ENCODE measurements around the gene SYCP3.
"Not testable (repeated sequence)": the region's sequence is repeated elsewhere in the genome, so short reads cannot be mapped to it uniquely, and the experiment has no call there.

The SYCP3 gene

DNA sequence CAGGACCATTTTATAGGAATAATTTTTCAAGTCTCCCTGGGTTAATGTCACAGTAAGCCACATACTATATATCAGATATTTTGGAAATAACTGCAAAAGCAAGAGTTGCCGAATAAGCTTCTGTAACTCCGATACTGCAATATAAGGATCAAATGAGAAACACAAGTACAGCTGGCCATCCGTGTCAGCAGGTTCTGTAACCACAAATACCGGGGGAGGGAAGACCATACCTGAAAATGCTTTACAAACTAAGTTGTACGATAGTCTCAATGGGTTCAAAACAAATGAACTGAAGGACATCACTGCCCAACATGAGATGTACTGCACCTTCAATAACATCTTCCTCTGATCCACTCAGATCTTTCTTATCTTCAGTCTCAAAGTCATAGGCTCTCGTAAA lies 1.8 kb downstream of the SYCP3 start:
- no peak for DNase-seq (ENCODE audit: low read depth)
- TF ChIP-seq, protein P1, sequence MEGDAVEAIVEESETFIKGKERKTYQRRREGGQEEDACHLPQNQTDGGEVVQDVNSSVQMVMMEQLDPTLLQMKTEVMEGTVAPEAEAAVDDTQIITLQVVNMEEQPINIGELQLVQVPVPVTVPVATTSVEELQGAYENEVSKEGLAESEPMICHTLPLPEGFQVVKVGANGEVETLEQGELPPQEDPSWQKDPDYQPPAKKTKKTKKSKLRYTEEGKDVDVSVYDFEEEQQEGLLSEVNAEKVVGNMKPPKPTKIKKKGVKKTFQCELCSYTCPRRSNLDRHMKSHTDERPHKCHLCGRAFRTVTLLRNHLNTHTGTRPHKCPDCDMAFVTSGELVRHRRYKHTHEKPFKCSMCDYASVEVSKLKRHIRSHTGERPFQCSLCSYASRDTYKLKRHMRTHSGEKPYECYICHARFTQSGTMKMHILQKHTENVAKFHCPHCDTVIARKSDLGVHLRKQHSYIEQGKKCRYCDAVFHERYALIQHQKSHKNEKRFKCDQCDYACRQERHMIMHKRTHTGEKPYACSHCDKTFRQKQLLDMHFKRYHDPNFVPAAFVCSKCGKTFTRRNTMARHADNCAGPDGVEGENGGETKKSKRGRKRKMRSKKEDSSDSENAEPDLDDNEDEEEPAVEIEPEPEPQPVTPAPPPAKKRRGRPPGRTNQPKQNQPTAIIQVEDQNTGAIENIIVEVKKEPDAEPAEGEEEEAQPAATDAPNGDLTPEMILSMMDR (IDR thresholded peaks at IDR 0.05; ENCODE audit: insufficient read depth, low read depth, low read length, missing control alignments): no peak

DNA sequence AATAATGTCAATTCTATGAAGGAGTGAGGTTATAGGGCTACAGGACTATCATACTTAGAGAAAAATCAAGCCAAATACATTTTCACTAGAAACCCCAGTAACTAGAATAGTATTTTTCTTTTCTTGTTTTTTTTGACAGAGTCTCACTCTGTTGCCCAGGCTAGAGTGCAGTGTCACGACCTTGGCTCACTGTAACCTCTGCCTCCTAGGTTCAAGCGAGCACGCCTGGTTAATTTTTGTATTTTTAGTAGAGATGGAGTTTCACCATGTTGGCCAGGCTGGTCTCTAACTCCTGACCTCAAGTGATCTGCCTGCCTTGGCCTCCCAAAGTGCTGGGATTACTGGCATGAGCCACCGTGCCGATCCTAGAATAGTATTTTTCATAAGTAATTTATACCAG lies 4.8 kb downstream of the SYCP3 start:
- not testable (repeated sequence) for DNase-seq (ENCODE audit: low read depth); H3K4me3 ChIP-seq (ENCODE audit: low read length)

More for the DNA sequence above, 1.8 kb downstream of the SYCP3 start:
- H3K4me3 ChIP-seq (ENCODE audit: low read length): no peak overlapping the region

DNA sequence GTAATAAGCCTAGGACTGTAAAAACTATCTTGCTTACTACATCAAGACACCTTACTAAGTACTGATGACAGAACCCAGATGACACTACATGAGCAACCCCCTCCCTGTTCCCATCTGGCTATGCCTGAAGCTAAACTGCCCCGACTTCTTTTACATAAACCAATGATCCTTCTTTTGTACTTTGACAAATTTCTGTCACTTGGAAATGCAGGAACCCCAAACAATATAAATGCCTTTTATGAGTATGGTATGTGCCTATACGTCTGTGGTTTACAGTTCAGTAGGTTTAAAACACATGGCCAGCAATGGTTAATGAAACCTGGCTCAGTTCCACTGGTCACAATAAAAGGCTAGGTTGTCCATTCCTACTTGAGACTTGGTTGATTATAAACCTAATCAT lies 6.1 kb downstream of the SYCP3 start:
- DNase-seq (ENCODE audit: low read depth): no peak
- TF ChIP-seq, protein P1 (IDR thresholded peaks at IDR 0.05; ENCODE audit: insufficient read depth, low read depth, low read length, missing control alignments): no peak
- H3K4me3 ChIP-seq (ENCODE audit: low read length): no peak overlapping the region

DNA sequence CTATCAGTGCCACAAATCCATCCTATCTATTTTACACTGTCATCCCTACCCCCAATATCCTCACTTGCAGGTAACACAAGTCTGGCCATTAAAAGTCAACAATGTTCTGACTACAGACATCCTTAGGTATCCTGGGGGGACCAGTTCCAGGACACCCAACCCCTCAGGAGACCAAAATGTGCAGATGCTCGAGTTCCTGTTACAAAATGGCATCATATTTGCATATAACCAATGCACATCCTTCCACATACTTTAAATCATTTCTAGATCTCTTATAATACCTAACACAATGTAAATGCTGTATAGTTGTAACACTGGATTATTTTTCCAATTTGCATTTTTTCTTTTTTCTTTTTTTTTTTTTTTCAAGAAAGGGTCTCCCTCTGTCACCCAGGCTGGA lies 6.9 kb downstream of the SYCP3 start:
- DNase-seq (ENCODE audit: low read depth): no peak
- no peak overlapping the region for H3K4me3 ChIP-seq (ENCODE audit: low read length)
- TF ChIP-seq, protein P1 (IDR thresholded peaks at IDR 0.05; ENCODE audit: insufficient read depth, low read depth, low read length, missing control alignments): no peak

DNA sequence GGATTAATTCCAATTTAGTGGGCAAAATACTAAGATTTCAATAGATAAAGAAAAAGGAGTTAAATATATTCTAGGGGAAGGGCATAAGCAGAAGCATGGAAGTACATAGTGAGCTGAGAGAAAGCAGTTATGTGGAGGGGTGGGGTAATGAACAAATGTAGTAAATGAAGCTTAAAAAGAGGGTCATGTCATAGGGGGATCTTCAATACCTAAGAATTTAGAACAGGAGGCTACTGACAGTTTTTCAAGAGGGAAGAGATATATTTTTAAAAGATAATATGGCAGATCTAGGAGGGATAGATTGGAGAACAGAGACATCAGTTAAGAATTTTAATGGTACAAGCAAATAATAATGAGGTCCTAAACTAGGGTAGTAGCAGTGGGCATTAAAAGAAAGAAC lies 9.4 kb downstream of the SYCP3 start:
- no peak for DNase-seq (ENCODE audit: low read depth)

DNA sequence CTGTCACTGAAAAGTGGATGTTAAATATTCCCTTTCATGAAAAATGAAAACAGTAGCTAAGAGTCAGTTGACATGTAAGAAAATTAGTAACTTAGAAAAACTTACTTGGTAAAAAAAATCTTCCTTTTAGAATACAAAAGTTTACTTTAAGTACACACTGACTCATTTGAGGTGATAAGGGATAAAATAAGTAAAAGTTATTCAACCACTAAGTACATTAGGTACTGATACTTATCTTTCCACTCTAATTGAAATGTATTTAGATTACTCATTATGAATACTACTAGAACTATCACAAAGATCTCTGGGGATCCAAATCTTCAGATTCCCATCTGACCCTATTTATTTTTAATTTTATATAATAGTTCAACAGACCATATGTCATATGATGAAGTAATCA lies 12.2 kb downstream of the SYCP3 start:
- no peak overlapping the region for H3K4me3 ChIP-seq (ENCODE audit: low read length)
- TF ChIP-seq, protein P1 (IDR thresholded peaks at IDR 0.05; ENCODE audit: insufficient read depth, low read depth, low read length, missing control alignments): no peak
- no peak for DNase-seq (ENCODE audit: low read depth)

More for the DNA sequence above, 9.4 kb downstream of the SYCP3 start:
- TF ChIP-seq, protein P1 (IDR thresholded peaks at IDR 0.05; ENCODE audit: insufficient read depth, low read depth, low read length, missing control alignments): no peak
- no peak overlapping the region for H3K4me3 ChIP-seq (ENCODE audit: low read length)

DNA sequence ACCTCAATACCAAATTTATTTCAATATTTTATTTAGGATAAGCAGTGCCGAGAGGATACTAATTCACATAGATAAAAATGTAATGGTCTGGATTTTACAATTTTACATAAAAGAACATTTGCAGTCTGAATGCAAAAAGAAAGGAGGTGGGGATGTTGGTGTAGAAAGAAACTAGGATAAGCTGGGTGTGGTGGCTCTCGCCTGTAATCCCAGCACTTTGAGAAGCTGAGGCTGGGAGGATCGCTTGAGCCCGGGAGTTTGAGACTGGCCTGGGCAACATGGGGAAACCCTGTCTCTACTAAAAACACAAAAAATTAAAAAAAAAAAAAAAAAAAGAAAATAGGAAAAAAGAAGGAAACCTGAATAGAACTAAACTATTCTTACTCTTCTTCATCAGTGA lies 16.9 kb downstream of the SYCP3 start:
- TF ChIP-seq, protein P1 (IDR thresholded peaks at IDR 0.05; ENCODE audit: insufficient read depth, low read depth, low read length, missing control alignments): no peak
- H3K4me3 ChIP-seq (ENCODE audit: low read length): no peak overlapping the region

DNA sequence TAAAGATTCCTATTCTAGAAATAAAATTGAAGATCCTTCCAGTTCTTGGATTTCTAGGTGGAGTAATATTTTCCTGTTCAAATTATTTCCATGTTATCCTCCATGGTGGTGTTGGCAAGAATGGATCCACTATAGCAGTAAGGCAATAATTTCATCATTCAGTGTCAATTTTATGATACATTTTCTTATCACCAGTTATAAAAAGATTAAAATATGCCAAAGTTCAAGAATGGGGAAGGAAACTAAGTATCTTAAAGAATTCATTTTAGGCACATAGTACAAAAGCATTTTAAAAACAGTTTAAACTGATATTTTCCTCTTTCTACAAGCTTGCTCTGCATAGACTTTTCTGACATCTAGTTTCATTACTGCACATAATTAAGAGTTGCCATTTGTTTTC lies 19.1 kb downstream of the SYCP3 start:
- H3K4me3 ChIP-seq (ENCODE audit: low read length): no peak overlapping the region
- TF ChIP-seq, protein P1 (IDR thresholded peaks at IDR 0.05; ENCODE audit: insufficient read depth, low read depth, low read length, missing control alignments): no peak
- no peak for DNase-seq (ENCODE audit: low read depth)

More for the DNA sequence above, 16.9 kb downstream of the SYCP3 start:
- no peak for DNase-seq (ENCODE audit: low read depth)

All from epithelial cell of esophagus (primary cell).